HG02763 (cell line): ENCODE results near the gene ZNF655.

Experiments
- ATAC-seq: cut with Tn5 transposase; IDR thresholded peaks from one replicate; pipeline ENCODE4 v1.9.1; 2021; ENCODE audit warnings: mild to moderate bottlenecking, moderate library complexity; ENCODE audit not compliant: unreplicated experiment

The ZNF655 gene

DNA sequence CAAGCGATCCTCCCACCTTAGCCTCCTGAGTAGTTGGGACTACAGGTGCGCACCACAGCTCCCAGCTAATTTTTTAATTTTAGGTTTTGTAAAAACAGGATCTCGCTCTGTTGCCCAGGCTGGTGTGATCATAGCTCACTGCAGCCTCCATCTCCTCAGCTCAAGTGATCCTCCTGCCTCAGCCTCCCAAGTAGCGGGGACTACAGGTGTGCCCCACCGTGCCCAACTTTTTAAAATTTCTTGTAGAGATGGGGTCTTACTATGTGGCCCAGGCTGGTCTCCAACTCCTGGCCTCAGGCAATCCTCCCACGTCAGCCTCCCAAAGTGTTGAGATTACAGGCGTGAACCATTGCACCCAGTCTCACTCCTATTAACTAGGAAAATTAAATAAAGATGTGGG is 47.1 kb downstream of the ZNF655 start:
- no peak for ATAC-seq

DNA sequence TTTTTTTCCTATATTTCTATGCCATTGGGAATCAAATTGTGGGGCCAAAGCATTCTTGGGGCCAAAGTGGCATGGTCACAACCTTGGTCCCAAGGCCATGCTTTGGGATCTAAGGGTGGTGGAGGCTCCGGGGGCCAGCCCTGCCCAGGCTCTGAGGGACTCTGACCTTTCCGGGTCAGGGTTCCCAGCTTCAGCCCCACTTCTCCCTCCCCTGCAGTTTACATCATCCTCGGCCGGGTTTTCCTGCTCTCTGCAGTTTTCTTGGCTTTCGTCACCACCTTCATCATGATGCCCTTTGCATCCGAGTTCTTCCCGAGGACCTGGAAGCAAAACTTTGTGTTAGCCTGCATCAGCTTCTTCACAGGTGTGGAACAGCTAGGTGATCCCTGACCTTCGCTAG is 48.1 kb downstream of the ZNF655 start:
- ATAC-seq = no peak

DNA sequence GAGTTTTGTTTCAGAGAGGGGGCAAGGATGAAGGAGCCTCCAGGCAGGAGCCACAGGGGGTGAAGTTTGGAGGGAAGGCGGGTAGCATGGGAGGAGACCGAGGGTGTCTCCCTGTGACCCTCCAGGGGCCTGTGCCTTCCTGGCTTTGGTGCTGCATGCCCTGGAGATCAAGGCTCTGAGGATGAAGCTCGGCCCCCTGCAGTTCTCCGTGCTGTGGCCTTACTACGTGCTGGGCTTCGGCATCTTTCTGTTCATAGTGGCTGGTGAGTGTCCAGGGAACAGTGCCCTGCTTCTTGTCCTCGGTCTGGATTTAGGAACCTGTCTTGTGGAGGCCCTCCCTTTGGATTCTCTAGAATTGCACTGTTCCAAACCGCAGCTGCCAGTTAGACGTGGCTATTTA is 49.1 kb downstream of the ZNF655 start:
- no peak for ATAC-seq

DNA sequence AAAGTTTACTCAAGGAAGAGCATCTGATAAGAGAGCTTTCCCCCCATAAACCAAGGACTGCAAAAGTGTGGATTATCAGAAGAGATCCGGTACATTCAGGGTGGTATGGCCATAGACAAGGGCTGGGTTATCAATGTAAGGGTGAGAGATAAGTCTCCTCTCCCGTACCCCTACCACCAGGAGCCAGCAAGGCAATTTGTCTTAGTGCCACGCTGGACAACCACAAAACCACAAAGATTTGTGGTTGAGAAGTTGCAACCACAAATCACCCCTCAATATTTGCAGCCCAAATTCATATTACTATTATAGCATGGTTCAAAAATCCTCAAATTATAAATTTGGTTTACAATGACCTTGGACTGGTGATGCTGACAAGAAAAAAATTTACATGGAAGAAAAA is 56.1 kb downstream of the ZNF655 start:
- ATAC-seq = no peak

DNA sequence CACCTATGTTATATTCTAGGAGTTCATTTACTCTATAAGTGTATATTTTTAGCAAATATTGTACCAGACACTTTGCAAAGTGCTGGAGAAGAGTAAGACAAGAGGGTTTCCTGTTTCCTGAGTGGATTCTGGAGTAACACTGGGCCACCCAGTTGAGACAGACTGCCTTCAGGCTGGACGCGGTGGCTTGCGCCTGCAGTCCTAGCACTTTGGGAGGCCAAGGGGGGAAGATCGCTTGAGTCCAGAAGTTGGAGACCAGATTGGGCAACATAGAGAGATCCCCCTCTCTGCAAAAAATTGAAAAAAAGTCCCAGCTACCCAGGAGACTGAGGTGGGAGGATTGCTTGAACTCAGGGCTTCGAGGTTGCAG is 57.5 kb downstream of the ZNF655 start:
- ATAC-seq = no peak

DNA sequence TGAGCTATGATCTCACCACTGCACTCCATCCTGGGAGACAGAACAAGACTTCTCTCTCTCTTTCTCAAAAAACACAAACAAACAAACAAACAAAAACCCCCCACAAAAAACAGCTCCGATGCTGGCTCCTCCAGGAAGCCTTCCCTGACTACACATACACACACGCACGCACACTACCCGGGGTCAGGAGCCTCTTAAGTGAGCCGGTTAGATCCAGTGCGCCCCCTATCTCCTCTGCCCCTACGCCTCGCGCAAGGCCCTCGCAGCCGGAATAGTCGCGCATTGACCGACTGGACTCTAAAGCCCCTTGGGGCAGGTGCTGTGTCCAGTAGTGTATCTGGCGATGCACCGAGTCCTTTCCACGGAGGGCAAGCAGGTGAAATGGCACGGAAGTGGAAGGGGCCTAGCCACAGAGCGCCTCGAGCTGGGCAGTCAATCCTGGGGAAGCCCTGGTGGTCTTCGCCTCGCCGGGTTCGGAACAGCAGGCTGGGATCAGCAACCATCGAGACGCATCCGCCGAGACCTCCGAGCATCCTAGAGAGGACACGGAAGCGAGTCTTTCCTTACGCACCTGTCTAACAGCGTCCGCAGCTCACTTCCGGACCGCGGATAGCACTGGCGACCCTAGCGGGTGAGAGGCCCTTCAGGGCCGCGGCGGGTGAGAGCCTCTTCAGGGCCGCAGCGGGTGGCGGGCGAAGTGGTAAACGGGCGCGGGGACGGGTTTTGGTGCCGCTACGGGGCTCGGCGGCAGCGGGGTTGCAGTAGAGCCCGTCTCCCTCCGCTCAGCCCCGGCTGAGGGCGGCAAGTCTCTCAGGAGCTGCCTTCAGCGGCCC is 58.1 kb downstream of the ZNF655 start, which contains the start of gene ZSCAN25:
TSS of gene ZSCAN25 (plus strand) at position 588 of the 833 bp plus-strand sequence. CDS start 2,661 bp downstream, outside the sequence.
- ATAC-seq = peak; percentile 88

DNA sequence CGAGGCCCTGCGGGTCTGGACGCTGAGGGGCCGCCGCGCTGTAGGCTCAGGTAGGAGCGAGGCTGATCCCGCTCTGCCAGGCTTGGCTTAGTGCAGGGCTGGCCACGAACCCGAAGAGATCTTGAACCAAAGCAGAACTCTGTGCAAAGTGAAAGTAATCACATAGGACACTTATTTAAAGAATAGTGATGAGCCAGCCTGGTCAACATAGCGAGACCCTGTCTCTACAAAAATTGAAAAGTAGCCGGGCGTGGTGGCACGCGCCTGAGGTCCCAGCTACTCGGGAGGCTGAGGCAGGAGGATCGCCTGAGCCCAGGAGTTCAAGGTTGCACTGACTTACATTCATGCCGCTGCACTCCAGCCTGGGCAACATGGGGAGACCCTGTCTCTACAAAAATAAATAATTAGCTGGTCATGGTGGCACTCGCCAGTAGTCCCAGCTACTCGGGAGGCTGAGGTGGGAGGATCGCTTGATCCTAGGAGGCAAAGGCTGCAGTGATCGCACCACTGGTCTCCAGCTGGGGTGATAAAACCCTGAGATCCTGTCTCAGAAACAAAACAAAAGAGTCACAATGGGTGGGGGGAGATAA is 58.8 kb downstream of the ZNF655 start:
- no peak for ATAC-seq

DNA sequence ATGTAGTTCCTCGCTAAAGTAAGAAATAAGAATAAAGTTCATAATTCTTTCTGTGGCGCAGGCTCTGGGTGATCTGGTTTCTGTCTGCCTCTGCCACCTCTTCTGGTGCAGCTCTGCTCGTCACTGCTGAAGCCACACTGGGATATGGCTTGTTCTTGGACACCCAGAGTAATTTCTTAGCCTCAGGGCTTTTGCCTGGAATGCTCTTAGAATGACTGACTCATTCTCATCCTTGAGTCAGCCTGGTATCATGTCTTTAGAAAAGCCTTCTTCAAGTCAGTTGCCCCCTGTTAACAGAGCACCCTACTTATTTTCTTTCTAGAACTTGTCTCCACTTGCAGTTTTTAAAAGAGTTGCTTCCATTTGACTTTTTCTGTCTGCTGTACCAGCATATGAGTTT is 60.3 kb downstream of the ZNF655 start:
- ATAC-seq = no peak

DNA sequence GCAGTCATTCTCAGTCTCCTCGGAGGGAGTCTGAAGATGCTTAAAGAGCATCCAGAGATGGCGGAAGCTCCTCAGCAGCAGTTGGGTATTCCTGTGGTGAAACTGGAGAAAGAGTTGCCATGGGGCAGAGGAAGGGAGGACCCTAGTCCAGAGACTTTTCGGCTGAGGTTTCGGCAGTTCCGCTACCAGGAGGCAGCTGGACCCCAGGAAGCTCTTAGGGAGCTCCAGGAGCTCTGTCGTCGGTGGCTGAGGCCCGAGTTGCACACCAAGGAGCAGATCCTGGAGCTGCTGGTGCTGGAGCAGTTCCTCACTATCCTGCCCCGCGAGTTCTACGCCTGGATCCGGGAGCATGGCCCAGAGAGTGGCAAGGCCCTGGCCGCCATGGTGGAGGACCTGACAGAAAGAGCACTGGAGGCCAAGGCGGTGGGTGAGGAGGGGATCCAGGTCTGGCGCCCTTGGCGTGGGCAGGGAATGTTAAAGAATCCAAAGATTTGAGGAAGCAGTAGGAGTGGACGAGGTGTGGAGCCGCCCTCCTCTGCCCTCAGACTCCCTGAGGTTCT is 61.2 kb downstream of the ZNF655 start:
- no peak for ATAC-seq

DNA sequence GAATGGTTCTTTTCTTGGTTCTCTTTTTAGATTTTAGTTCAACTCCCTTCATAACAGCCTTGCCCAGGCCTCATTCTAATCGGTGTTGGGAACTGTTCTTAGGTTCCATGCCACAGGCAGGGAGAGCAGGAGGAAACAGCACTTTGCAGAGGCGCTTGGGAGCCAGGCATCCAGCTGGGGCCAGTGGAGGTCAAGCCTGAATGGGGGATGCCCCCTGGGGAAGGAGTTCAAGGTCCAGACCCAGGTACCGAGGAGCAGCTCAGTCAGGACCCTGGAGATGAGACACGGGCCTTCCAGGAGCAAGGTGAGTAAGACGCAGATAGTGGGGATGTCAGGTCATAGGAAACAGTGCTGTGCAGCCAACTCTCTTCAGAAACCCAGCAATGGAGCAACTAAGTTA is 62.8 kb downstream of the ZNF655 start:
- no peak for ATAC-seq

DNA sequence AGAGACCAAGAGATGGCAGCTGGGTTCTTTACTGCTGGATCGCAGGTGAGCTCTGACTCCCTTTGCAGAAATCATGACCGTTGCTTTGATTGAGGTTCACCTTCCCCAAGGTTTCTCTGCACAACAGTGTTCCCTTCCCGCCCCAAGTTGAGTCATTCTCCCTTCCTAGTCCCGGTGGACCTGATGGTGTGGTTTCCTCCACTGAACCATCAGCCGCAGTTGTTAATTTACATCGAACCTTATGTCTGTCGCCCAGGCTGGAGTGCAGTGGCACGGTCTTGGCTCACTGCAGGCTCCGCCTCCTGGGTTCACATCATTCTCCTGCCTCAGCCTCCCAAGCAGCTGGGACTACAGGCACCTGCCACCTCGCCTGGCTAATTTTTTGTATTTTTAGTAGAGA is 64.2 kb downstream of the ZNF655 start:
- no peak for ATAC-seq

DNA sequence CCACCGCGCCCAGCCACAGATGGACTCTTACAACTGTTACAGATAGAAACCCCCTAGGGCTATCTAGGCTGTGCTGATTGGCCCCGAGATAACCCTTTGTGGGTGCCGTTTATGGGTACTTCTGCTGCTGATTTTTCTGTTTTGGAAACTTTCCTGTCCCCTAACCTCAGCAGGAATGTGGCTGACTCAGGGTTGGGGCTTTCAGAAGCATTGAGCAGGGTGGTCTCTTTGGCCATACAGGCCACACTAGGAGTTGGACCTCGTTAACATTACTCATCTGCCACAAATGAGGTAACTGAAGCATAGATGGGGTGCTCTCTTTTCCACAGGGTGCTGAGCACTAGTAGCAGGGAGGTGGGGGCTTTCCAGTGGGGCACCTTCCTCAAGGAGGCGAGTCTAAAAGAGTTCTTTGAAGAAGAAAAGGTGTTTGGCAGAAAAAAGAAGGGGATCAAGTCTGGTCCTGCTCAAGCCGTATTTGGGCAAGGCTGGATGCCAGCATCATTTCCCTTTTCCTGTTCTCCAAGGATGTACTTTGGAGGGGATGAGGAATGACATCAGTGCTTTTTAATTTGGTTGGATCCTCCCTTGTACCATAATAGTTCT is 64.8 kb downstream of the ZNF655 start:
- ATAC-seq = no peak

DNA sequence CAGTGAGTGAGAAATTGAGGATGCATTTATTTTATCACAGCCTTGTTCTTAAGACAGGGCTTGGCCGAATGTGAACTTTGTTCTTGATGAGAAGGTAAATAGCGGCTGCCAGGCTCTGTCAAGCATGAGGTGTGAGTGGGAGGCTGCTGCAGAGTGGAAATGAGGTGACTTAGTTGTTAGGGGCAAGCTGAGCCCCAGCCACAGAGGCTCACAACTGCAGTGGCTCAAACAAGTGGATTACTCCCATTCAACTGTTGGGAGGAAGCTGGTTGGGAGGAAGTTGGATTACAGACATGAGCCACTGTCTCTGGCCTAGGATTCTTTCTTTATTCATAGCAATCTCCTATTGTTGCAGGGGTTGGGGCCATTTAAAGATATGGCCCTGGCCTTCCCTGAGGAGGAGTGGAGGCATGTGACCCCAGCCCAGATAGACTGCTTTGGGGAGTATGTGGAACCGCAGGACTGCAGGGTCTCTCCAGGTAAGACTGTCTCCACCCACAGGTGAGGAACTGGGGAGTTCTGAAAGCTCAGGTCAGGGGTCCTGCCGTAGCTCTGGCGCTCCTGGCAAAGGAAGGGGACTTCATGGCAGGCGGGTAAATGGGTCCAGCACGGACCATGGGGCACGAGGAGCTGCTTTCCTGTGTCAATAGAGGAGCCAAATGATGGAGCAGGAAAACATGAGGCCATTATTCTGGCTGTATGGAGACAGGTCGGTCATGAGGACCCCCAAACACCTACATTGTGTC is 65.4 kb downstream of the ZNF655 start:
- no peak for ATAC-seq

DNA sequence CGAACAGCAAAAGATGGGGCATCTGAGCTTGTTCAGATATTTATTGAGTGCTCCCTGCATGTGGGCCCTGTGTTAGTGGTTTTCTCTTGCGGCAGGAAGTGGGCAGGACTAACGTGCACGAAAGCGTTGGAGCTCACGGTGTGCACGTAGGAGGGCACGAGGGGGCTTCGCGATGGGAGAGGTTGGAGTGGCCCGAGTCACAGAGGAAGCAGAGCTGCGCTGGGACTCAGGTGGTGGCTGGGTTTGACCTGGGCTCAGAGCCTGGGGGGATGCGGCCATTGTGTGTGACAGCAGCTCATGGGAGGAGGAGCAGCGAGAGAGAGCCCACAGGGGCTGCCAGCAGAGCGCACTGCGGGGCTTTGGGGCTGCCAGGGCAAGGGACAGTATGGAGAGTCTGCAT is 66.0 kb downstream of the ZNF655 start:
- no peak for ATAC-seq

DNA sequence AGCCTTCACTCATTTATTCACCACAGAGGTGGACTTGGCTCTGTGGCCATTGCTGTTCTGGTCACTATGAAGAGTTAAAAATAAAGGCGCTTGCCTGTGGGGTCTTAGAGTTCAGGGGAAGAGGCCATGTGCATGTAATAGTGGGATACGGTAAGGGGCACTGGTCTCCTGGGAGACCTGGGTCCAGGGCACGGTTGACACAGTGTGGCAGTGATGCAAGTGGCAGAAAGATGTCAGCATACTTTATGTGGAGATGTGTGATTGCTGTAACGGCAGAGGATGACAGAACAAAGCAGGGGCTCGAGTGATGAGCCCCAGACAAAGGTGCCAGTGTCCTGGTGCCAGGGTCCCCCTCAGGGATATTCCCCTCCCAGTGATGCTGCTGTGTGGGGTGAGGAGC is 66.9 kb downstream of the ZNF655 start:
- no peak for ATAC-seq

DNA sequence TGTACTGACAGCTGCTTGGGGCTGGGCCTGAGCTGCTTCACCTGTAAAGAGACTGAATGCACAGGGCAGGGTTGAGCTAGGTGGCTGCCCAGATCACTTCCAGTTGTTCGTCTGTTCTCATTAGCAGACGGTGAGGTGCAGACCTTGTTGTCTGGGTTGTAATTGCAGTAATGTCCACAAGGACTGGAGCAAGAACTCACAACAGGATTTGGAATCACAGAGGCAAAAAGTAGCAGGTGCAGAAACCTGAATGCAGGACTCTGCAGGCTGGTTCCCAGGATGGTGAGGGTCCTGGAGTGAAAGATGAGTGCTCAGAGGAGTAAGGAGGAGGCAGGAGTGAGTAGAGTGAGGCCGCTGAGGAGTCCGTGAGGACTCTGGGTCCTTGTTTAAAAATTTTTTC is 67.5 kb downstream of the ZNF655 start:
- ATAC-seq = no peak
